Right lobe of liver (tissue), 6 donors: Measurements from ENCODE around the gene CACNA2D3. TPM values are rescaled to one million over a fixed set of nuclear protein-coding genes. Genes with fewer than 3 reads are reported as not detected.

Source experiments
- ATAC-seq, 4 donors: fragments of 200-7000 bp; cut with Tn5 transposase; one replicate each; pipeline ENCODE4 v1.9.1; 2020; ENCODE audit warnings: mild to moderate bottlenecking in 4 of 4, moderate library complexity in 4 of 4
- DNase-seq, 3 donors: peaks; one replicate each; pipeline ENCODE4 v3.0.0-alpha.2; 2020
- H3K27ac ChIP-seq, 3 donors: fragments of 200-600 bp; one replicate each; pipeline ENCODE4 v1.8.0; 2022
- H3K27me3 ChIP-seq, 2 donors: fragments of 200-600 bp; one replicate each; pipeline ENCODE4 v1.8.0; 2022
- H3K36me3 ChIP-seq, 4 donors: fragments of 200-600 bp; sonication (generic) in 1 of 4; one replicate each; pipeline versions ENCODE4 v1.5.1 to v1.8.0; 2017 to 2022; ENCODE audit warnings: control low read depth in 1 of 4
- H3K4me1 ChIP-seq, 4 donors: fragments of 200-600 bp; sonication (generic) in 1 of 4; one replicate each; pipeline versions ENCODE4 v1.5.1 to v1.8.0; 2017 to 2022; ENCODE audit warnings: control low read depth in 1 of 4
- H3K4me3 ChIP-seq, 3 donors: fragments of 200-600 bp; one replicate each; pipeline ENCODE4 v1.8.0; 2022
- H3K9me3 ChIP-seq, 4 donors: fragments of 200-600 bp; sonication (generic) in 1 of 4; one replicate each; pipeline versions ENCODE4 v1.5.1 to v1.8.0; 2017 to 2022; ENCODE audit warnings: control low read depth in 1 of 4
- POLR2A ChIP-seq: fragments of 450-650 bp; IDR thresholded peaks from one replicate; pipeline ENCODE4 v1.6.1; 2017; ENCODE audit warnings: antibody characterized with exemption, mild to moderate bottlenecking
- WGBS: methylation state at CpG from one replicate; pipeline ENCODE4 v1.1.6; 2018; ENCODE audit warnings: low coverage, low lambda C conversion rate; ENCODE audit not compliant: insufficient coverage; ENCODE audit errors: missing lambda C conversion rate; 5-methylcytosine and 5-hydroxymethylcytosine counted together
- intact Hi-C, 2 donors: fragments of 100-400 bp; cut with DNase I; formaldehyde crosslinking; loops; one replicate each; pipeline versions ENCODE4 v1.11.2 to v1.14.1; 2022
- total RNA-seq, 6 experiments: library from RNA; depleted of rRNA in 2 of 6; stranded (reverse); fragments of >200 nt in 2 of 6; fragmentation: NEBNext Ultra II Directional in 3 of 6; extraction: Animal tissue kit (Norgen Biotek cat#: 25700) in 3 of 6; gene quantifications; one replicate each; pipeline versions ENCODE4 v1.1.0 to v1.2.4, GENCODE V29; 2016 to 2023
- TF ChIP-seq, protein P1 (sequence below), 4 donors: fragments of 200-600 bp in 3 of 4; fragments of 450-650 bp in 1 of 4; IDR thresholded peaks; one replicate each; pipeline versions ENCODE4 v1.5.1 to v1.8.0; 2016 to 2022; ENCODE audit warnings: antibody characterized with exemption in 4 of 4, mild to moderate bottlenecking in 2 of 4
- donor health status: DM: no; HTN: yes; CAD: no.
- donor health status: DM: no; HTN: no; CAD: no.
- donor health status: DM: no; HTN: no; CAD: no.
- donor health status: DM: no; HTN: yes; CAD: no.
- donor health status: DM: no; HTN: yes; CAD: no.

Gene CACNA2D3
- total RNA-seq, 6 experiments from 2014 or later = 0.28 to 0.87 TPM; not detected in 4

DNA sequence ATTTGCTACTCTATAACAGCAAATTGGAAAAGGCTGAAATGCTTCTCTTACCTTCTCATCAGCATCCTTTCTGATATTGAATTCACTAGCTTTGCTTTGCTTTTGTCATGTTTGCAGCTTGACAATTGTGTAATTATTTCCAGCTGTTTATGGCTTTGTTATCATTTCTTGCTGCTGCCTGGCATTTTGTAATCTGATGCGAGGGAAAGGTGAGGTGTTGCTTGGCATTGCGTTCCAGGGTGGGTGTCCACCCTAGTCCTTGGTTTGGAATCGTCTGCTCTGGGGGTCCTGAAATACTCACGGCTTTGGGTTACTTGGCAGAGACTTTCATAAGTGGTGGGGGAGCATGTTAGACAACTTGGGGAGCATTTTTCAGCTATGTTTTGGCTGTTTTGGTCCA is 2.9 kb downstream of the CACNA2D3 start:
- Histone ChIP-seq H3K27ac (no peak overlapping the region), H3K27me3 (peaks cover 13 to 14% of the 10 kb centered on the region in 2 donors), H3K9me3 (no peaks in the 10 kb centered on the region), H3K4me1 (peaks cover 0 to 15% (median 0%) of the 10 kb centered on the region in 4 donors), H3K36me3 (no peaks in the 10 kb centered on the region), H3K4me3 (no peak overlapping the region)
- intact Hi-C loops = no loop called here
- DNase-seq = no peak
- no peak for TF ChIP-seq POLR2A
- TF ChIP-seq, protein P1, sequence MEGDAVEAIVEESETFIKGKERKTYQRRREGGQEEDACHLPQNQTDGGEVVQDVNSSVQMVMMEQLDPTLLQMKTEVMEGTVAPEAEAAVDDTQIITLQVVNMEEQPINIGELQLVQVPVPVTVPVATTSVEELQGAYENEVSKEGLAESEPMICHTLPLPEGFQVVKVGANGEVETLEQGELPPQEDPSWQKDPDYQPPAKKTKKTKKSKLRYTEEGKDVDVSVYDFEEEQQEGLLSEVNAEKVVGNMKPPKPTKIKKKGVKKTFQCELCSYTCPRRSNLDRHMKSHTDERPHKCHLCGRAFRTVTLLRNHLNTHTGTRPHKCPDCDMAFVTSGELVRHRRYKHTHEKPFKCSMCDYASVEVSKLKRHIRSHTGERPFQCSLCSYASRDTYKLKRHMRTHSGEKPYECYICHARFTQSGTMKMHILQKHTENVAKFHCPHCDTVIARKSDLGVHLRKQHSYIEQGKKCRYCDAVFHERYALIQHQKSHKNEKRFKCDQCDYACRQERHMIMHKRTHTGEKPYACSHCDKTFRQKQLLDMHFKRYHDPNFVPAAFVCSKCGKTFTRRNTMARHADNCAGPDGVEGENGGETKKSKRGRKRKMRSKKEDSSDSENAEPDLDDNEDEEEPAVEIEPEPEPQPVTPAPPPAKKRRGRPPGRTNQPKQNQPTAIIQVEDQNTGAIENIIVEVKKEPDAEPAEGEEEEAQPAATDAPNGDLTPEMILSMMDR (IDR thresholded peaks at IDR 0.05) = no peak
- ATAC-seq = no peak
- WGBS = 24% methylated on average over 4 of the region's 4 CpGs

DNA sequence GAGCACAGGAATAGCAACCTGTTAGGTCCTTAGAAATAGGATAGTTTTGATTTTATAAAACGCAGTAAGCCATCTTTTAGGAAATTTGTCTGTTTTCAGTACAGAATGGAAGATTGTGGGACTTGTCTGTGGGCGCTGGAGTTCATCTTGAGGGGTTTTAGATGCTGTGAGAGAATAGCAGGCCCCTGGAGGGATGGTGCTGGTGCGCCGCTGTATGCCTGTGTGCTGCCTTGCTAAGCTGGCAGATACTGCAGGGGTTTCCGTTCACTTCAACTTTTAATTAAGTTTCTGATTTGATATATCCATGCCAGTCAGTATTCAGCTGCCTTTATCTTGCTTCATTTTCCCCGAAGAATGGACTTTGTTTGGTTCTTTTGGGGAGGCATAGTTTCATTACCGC is 4.2 kb downstream of the CACNA2D3 start:
- intact Hi-C loops = no loop called here
- WGBS = 67% methylated on average over 7 of the region's 7 CpGs
- ATAC-seq = no peak

DNA sequence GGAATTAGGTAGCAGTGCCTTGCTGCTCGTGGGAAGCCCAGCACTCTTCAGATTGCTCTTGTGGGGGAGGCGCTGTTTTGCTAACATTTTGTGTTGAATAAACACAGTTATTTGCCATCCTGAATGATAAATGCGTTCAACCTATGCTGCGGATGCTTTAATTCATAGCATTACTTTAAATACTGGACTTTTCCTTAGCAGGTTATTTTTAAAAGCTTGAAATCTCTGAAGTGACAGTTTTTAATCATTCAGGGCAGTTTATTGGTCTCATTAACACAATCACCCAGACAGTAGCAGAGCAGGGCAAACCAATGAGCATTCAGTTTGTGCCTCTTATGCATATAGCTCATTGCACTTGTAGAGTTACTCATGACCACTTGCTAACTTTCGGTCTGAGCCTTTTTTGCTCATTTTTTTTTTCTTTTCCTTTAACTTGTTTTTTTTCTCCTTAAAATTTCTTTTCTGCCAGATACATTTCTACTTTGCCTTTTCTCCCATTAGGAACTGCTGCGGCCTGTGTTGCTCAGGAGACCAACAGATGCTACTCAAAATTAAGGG is 5.2 kb downstream of the CACNA2D3 start:
- Histone ChIP-seq H3K4me1 (no peaks in the 10 kb centered on the region), H3K27ac (no peak overlapping the region), H3K4me3 (no peak overlapping the region), H3K27me3 (peaks cover 0 to 13% of the 10 kb centered on the region in 2 donors), H3K9me3 (no peaks in the 10 kb centered on the region), H3K36me3 (no peaks in the 10 kb centered on the region)
- 61% methylated on average over 6 of the region's 6 CpGs for WGBS
- ATAC-seq (no peak), DNase-seq (no peak)
- no peak for TF ChIP-seq POLR2A
- TF ChIP-seq, protein P1 (IDR thresholded peaks at IDR 0.05) = no peak
- intact Hi-C loops = no loop called here

More for the DNA sequence above, 4.2 kb downstream of the CACNA2D3 start:
- H3K4me1 ChIP-seq = peaks cover 0 to 6% (median 0%) of the 10 kb centered on the region in 4 donors
- H3K36me3 ChIP-seq = no peaks in the 10 kb centered on the region
- H3K4me3 ChIP-seq = no peak overlapping the region
- no peak for TF ChIP-seq POLR2A
- TF ChIP-seq, protein P1 (IDR thresholded peaks at IDR 0.05) = no peak
- H3K9me3 ChIP-seq = no peaks in the 10 kb centered on the region
- no peak for DNase-seq
- H3K27ac ChIP-seq = no peak overlapping the region
- H3K27me3 ChIP-seq = peaks cover 1 to 13% of the 10 kb centered on the region in 2 donors

DNA sequence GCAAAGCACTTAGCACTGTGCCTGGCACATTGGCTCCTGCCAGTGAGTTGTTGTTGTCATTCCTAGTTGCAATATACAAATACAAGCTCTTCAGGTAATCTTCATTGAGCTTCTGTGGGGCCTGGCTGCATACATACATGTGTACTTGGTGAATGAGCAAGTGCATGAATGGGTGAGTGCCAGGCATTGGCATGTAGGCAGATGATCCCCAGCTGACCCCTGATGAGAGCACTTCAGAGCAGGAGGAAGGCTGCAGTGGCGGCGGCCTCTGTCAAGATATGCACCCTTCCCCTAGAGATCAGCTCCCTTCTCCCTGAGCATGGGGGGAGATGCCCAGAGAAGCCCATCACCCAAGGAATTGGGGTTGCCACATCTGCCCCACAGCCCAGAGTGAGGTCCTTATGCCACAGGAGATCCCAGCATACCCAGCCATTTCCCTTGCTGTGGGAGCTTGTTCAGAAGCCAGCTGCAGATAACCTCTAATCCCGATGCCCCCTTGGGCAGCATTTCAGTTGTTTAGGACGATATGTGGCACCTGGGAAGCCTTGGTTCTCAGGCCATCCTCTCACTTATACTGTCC is 8.8 kb downstream of the CACNA2D3 start:
- no peaks in the 10 kb centered on the region for H3K27me3 ChIP-seq
- no peak for TF ChIP-seq POLR2A
- TF ChIP-seq, protein P1 (IDR thresholded peaks at IDR 0.05) = no peak
- H3K36me3 ChIP-seq = no peaks in the 10 kb centered on the region
- ATAC-seq (no peak), DNase-seq (no peak)
- H3K4me3 ChIP-seq = no peak overlapping the region
- intact Hi-C loops = no loop called here
- 39% methylated on average over 2 of the region's 4 CpGs for WGBS
- no peaks in the 10 kb centered on the region for H3K9me3 ChIP-seq
- no peak overlapping the region for H3K27ac ChIP-seq
- H3K4me1 ChIP-seq = no peaks in the 10 kb centered on the region
